Rectal smooth muscle tissue (tissue), 1 donor: ENCODE data around the gene KRTAP4-6.
"Not testable (repeated sequence)": the region's sequence is repeated elsewhere in the genome, so short reads cannot be mapped to it uniquely, and the experiment has no call there.

ENCODE experiments used
- H3K27ac ChIP-seq: one replicate; pipeline ENCODE4 v1.7.0; 2013; ENCODE audit warnings: low read depth, low read length, inconsistent platforms
- H3K27me3 ChIP-seq: one replicate; pipeline ENCODE4 v1.7.0; 2013; ENCODE audit warnings: low read length; ENCODE audit not compliant: control insufficient read depth, insufficient read depth
- H3K36me3 ChIP-seq: one replicate; pipeline ENCODE4 v1.7.0; 2013; ENCODE audit warnings: low read length; ENCODE audit not compliant: control insufficient read depth, insufficient read depth
- H3K4me1 ChIP-seq: one replicate; pipeline ENCODE4 v1.7.0; 2013; ENCODE audit warnings: low read length; ENCODE audit not compliant: control insufficient read depth, insufficient read depth
- H3K4me3 ChIP-seq: one replicate; pipeline ENCODE4 v1.7.0; 2013; ENCODE audit warnings: low read length
- H3K9ac ChIP-seq: one replicate; pipeline ENCODE4 v1.7.0; 2013; ENCODE audit warnings: low read length

Gene KRTAP4-6

DNA sequence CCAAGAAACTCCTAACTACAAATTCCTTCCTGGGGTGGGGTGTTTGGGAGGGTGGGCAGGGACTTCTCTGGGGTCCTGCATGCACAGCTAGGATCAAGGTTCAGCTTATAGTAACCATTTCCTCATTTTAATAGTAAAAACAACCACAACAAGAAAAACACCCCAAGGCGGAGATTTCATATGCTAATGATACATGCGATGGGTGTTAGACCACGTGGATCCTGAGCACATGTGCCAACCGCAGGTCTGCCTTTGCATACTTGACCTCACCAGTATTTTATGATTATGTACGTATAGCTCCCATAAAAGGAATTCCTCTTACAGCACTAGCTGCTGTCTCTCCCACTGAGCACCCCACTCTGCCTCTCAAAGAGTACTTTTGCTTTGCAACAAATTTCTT, 24.0 kb downstream of the KRTAP4-6 start:
- Histone ChIP-seq H3K36me3 (no peaks in the 10 kb centered on the region), H3K9ac (no peak overlapping the region), H3K27me3 (no peaks in the 10 kb centered on the region), H3K27ac (no peak overlapping the region), H3K4me3 (no peak overlapping the region), H3K4me1 (no peaks in the 10 kb centered on the region)

DNA sequence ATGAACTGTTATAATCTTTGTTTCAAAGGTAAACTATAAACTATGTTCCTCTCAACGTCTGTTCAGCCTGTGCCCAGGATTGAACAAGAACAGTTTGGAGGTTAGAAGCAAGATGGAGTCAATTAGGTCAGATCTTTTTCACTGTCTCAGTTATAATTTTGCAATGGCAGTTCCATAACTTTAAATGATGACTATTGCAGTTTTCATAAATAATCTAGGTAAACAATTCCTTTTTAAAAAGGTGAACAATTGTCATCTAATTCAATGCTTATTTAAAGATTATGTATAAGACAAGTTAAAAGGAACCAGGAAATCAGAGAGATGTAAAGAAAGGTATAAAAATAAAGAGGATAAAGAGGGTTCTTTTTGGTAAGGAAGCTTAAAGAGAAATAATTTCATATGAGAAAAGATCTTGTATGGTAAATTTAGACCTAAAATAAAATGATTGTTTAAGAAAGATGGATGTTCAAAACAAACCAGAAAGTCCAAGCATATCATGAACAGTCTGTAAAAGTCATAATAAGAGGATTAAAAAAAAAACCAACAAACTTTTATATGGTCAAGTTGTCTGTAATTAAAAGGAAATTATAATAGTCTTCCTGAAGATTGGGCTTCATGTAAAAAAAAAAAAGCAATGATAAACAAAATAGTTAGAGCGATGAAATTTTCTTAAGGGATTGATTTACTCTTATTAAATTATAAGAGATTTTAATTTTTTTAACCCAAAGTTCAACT, 29.0 kb downstream of the KRTAP4-6 start:
- Histone ChIP-seq H3K4me1 (no peaks in the 10 kb centered on the region), H3K36me3 (no peaks in the 10 kb centered on the region), H3K27me3 (peaks cover 2% of the 10 kb centered on the region), H3K4me3 (no peak overlapping the region), H3K27ac (no peak overlapping the region), H3K9ac (no peak overlapping the region)

DNA sequence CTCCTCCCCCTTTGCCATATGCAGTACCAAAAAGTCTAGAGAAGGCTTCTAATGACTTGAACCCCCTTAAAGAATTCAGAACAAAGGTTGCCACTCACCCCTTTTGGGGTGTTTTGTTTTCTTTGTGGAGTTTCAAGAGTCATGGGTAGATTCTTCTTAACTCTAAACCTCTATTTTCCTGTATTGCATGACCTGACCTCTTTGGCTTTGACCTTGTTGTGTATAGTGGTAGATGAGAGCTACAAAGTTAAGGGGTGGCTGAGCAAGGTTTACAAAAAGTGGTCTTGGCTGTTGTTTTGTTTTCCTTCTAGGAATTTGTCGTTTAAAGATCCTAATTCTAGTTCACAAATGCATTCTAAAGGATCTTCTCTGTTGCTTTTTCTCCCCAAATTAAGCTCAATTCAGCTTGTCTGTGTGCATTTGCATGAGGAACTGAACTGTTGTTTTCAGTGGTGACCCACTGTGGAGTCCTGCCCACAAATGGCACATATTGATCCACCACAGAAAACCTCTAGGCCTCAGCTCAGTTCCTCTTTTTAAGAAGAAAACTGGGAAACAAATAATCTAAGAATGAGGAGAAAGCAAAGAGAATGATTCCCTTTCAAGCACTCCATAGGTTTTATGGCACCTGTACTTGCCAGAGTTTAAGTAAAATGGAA, 31.5 kb downstream of the KRTAP4-6 start:
- not testable (repeated sequence) for H3K9ac ChIP-seq, H3K27ac ChIP-seq, H3K36me3 ChIP-seq, H3K4me3 ChIP-seq, H3K4me1 ChIP-seq, H3K27me3 ChIP-seq

DNA sequence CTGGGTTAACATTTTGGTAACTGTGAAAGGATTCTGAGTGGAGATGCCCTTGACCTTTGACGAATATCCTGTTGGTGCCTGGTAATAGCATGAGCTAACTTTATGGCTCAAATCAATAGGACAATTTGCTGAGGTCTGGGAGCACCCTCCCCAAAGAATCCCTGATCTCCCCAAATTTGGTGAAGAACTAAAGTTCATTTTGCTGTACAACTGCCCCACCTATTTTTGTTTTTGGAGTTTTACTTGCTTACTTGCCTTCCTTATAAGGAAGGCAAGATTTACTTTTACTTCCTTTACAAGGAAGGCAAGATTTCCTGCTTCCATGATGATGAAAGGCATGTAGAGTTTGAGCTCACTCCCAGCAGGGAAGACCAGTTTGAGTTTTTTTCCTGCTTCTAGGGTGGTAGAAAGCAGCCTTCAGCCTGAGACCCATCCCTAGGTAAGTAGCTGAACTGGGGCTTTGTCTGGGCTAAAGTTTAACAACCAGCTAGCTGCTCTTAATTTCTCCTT, 32.3 kb downstream of the KRTAP4-6 start:
- H3K4me1 ChIP-seq: no peaks in the 10 kb centered on the region
- H3K36me3 ChIP-seq: no peaks in the 10 kb centered on the region
- H3K27me3 ChIP-seq: peaks cover 2% of the 10 kb centered on the region
- H3K9ac ChIP-seq: no peak overlapping the region
- H3K27ac ChIP-seq: no peak overlapping the region
- H3K4me3 ChIP-seq: no peak overlapping the region

DNA sequence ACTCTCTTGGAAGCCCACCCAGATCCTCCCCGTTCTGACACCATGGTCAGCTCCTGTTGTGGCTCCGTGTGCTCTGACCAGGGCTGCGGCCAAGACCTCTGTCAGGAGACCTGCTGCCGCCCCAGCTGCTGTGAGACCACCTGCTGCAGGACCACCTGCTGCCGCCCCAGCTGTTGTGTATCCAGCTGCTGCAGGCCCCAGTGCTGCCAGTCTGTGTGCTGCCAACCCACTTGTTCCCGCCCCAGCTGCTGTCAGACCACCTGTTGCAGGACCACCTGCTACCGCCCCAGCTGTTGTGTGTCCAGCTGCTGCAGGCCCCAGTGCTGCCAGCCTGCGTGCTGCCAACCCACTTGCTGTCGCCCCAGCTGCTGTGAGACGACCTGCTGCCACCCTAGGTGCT, 35.0 kb downstream of the KRTAP4-6 start, which contains the start of gene KRTAP4-9:
Gene KRTAP4-9 (plus strand): TSS at position 43 of the 400 bp plus-strand sequence. CDS start 0 bp downstream, at position 43.
- not testable (repeated sequence) for H3K27me3 ChIP-seq, H3K4me3 ChIP-seq, H3K36me3 ChIP-seq, H3K27ac ChIP-seq, H3K9ac ChIP-seq, H3K4me1 ChIP-seq

DNA sequence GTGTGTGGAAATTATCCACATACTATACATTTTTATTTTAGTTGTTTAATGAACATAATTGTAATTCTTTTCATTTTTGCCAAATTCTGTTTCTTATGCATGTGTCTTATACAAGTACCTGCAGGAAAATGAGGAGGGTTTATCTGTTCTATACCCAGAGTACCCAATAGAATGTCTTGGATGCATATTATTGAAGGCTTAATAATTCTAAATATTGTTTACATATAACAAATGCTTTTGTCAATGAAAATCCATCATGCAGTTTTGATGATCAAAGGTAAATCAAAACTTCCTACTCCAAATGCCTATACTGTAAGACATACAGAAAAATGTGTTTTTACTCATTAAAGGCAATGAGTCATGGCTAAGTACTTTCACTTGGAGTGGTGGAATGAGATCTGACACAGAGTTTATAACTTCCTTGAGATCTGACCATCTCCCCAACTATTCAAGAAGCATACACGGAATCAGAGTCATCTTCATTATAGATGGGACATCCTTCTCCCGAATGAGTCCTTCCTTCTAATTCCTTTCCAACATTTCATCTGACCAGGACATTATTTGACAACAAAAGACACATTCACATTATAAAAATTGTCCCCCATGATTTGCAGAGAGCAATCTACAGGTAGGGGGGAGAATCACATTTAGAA, 35.8 kb downstream of the KRTAP4-6 start:
- not testable (repeated sequence) for H3K27me3 ChIP-seq, H3K36me3 ChIP-seq, H3K9ac ChIP-seq, H3K4me1 ChIP-seq, H3K27ac ChIP-seq, H3K4me3 ChIP-seq

DNA sequence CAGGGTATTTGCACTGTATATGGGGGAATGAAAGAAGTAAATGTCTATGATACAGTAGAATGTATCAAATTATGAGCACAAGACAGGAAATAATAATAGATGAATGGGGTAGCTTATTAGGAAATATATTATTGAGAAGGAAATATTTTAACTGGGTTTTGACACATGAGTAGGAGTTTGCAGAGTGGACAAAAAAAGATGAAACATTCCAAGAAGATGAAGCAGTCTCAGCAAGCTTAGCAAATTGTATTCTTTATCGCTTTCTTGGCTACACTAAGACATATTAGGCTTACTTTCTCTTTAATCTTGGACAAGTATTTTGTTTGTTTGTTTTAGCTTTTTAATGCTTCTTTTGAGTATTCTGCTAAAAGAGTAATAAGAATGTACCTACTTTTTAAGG, 36.4 kb downstream of the KRTAP4-6 start:
- Histone ChIP-seq H3K4me3 (no peak overlapping the region), H3K4me1 (no peaks in the 10 kb centered on the region), H3K9ac (no peak overlapping the region), H3K27ac (no peak overlapping the region), H3K36me3 (no peaks in the 10 kb centered on the region), H3K27me3 (peaks cover 2% of the 10 kb centered on the region)

DNA sequence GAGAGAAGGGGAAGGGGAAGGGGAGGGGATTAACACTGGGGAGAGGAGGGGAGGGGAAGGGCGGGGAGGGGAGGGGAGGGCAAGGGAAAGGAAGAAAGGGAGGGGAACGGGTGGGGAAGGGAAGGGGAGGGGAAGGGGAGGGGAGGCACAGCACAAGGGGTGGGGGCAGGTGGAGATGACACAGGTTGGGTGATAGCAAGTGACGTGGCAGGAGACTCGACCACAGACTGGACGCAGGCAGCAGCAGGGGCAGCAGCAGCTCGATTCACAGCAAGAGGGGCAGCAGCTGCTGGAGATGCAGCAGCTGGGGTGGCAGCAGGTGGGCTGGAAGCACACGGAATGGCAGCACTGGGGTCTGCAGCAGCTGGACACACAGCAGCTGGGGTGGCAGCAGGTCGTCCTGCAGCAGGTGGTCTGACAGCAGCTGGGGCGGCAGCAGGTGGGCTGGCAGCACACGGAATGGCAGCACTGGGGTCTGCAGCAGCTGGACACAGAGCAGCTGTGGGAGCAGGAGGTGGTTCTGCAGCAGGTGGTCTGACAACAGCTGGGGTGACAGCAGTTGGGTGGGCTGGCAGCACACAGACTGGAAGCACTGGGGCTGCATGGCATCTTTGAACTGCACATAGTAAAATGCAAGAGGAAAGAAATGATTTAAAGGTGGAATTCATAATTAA, 38.6 kb downstream of the KRTAP4-6 start, which contains the start of gene KRTAP4-16:
Gene KRTAP4-16 (minus strand): TSS at position 624 of the 674 bp plus-strand sequence. CDS start 0 bp downstream, at position 624.
- no peak within 1 kb of the TSS for H3K4me3 ChIP-seq
- no peak within 1 kb of the TSS for H3K9ac ChIP-seq
- no peaks in the 10 kb centered on the region for H3K36me3 ChIP-seq
- no peaks in the 10 kb centered on the region for H3K4me1 ChIP-seq
- no peaks in the 10 kb centered on the region for H3K27me3 ChIP-seq
- no peak within 1 kb of the TSS for H3K27ac ChIP-seq

DNA sequence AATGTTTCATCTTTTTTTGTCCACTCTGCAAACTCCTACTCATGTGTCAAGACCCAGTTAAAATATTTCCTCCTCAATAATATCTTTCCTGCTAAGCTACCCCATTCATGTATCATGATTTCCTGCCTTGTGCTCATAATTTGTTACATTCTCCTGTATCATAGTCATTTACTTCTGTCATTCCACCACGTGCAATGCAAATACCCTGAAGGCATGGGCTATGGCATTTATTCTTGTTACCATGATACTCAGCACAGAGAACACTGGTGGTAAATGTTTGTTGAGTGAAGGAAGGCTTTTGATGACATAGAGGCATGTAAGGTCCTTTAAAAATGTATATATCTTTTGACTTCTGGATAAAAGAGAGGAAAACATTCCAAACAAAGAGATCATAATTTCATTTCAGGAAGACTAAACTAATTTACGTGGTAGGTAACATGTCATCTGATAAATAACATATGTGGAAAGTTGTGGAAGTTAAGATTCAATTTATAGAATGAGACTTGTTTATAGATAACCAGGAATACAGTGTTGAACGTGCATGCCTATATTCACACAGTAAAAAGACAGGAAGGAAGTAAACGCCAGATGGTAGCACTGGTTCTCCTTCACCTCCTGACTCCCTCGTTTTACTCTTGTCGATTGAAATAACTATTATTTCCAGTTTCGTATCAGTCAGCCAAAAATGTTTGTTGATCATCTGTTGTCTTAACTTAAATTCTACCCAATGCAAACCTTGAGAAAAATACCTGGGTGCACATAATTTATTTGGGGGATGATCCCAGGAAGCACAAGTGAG, 40.5 kb downstream of the KRTAP4-6 start:
- not testable (repeated sequence) for H3K27ac ChIP-seq, H3K4me3 ChIP-seq, H3K4me1 ChIP-seq, H3K27me3 ChIP-seq, H3K9ac ChIP-seq, H3K36me3 ChIP-seq

DNA sequence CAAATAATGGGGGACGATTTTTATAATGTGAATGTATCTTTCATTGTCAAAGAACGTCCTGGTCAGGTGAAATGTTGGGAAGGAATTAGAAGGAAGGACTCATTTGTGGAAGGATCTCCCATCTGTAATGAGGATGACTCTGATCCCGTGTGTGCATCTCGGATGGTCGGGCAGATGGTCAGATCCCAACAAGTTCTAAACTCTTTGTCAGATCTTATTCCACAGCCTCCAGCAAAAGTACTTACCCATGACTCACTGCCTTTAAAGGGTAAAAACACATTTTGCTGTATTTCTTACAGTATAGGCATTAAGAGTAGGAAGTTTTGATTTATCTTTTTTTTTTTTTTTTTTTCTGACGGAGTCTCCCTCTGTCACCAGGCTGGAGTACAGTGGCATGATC, 41.9 kb downstream of the KRTAP4-6 start:
- no peaks in the 10 kb centered on the region for H3K36me3 ChIP-seq
- no peak overlapping the region for H3K9ac ChIP-seq
- H3K4me1 ChIP-seq: no peaks in the 10 kb centered on the region
- no peaks in the 10 kb centered on the region for H3K27me3 ChIP-seq
- no peak overlapping the region for H3K4me3 ChIP-seq
- no peak overlapping the region for H3K27ac ChIP-seq

DNA sequence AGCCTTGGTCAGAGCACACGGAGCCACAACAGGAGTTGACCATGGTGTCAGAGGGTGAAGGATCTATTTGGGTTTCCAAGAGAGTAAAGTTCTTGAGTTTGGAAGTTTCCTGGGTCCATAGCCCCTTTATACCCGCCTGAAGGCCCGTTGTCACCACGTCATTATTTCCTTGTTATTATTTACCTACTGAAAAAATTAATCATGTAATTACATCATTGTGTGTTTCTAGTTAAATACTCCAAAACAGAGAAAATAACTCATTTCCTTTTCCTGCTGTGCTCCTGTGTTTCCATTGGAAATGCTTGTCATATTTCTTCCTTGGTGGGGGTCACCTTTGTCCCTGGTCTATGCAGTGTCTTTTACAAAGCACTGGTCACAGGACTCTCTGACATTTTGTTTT, 42.3 kb downstream of the KRTAP4-6 start, which contains the start of gene KRTAP4-8:
Gene KRTAP4-8 (minus strand): TSS at position 101 of the 400 bp plus-strand sequence. CDS start 58 bp downstream, at position 43.
- Histone ChIP-seq H3K36me3 (no peaks in the 10 kb centered on the region), H3K27me3 (no peaks in the 10 kb centered on the region), H3K27ac (no peak within 1 kb of the TSS), H3K9ac (no peak within 1 kb of the TSS), H3K4me3 (no peak within 1 kb of the TSS), H3K4me1 (no peaks in the 10 kb centered on the region)
